HCT116 (cell line): ENCODE results near the gene C1orf94.
A peak's percentile ranks its signal among the peaks of the same experiment; 100 is the strongest.

Source experiments
- ELF1 ChIP-seq: IDR thresholded peaks from 2 replicates; pipeline ENCODE4 v1.6.1; 2012; ENCODE audit warnings: low read depth, borderline replicate concordance
- EZH2 ChIP-seq: fragments of 200-600 bp; sonication (generic); IDR thresholded peaks from 2 replicates; pipeline ENCODE4 v1.6.1; 2017; ENCODE audit warnings: antibody characterized with exemption, mixed run types
- JUND ChIP-seq: IDR thresholded peaks from 2 replicates; pipeline ENCODE4 v1.6.1; 2012
- POLR2A ChIP-seq: IDR thresholded peaks from 2 replicates; pipeline ENCODE4 v1.7.0; 2011; ENCODE audit warnings: borderline replicate concordance; ENCODE audit not compliant: insufficient read depth, insufficient read length; ENCODE audit errors: extremely low read depth
- POLR2AphosphoS5 ChIP-seq: IDR thresholded peaks from 2 replicates; pipeline ENCODE4 v1.6.1; 2011; ENCODE audit warnings: mild to moderate bottlenecking, low read depth, low read length, moderate library complexity
- SP1 ChIP-seq: IDR thresholded peaks from 2 replicates; pipeline ENCODE4 v1.6.1; 2012; ENCODE audit warnings: low read depth
- ZFX ChIP-seq: fragments of 450-650 bp; IDR thresholded peaks from 2 replicates; pipeline ENCODE4 v1.6.1; 2017
- ZNF274 ChIP-seq: fragments of 200-500 bp; sonication (Bioruptor generic); IDR thresholded peaks from 2 replicates; pipeline ENCODE4 v1.6.1; 2014; ENCODE audit warnings: mild to moderate bottlenecking, low read depth, low read length, inconsistent platforms
- TF ChIP-seq, protein P1 (sequence below): IDR thresholded peaks from 2 replicates; pipeline ENCODE4 v1.6.1; 2012; ENCODE audit warnings: low read depth
- TF ChIP-seq, protein P2 (sequence below), 3 experiments: fragments of 200-600 bp in 1 of 3; sonication (generic) in 1 of 3; IDR thresholded peaks in 2 of 3; conservative IDR thresholded peaks in 1 of 3; 2 replicates each; pipeline ENCODE4 v1.5.1; 2012 to 2017; ENCODE audit warnings: low read depth in 2 of 3, low read length in 2 of 3, antibody characterized with exemption in 1 of 3, borderline replicate concordance in 1 of 3, control low read depth in 1 of 3, mild to moderate bottlenecking in 1 of 3, mixed read lengths in 1 of 3, mixed run types in 1 of 3, moderate library complexity in 1 of 3; ENCODE audit not compliant: insufficient read depth in 1 of 3
- TF ChIP-seq, protein P3 (sequence below): IDR thresholded peaks from 2 replicates; pipeline ENCODE4 v1.6.1; 2012

DNA sequence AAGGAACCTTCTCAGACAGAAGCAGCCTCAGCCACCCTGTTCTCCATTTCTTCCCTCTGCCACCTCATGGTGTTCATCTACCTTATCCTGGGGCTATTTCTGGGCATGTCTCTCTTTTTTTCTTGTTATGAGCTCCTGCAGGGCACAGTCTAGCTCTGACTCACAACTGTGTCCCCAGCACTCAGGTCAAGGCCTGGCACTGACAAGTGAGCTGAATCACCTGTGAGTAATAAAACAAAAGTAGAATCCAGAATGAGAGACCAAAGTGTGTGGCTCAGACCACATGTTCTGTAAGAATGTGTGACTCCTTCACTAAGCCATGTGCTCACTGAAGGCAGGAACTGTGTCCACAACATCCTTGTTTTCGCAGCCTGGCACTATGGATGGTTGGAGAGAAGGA, 23.2 kb downstream of the C1orf94 start:
- TF ChIP-seq ZFX, result no peak
- TF ChIP-seq JUND, result peak; percentile 65
- no peak for TF ChIP-seq EZH2
- TF ChIP-seq, protein P1, sequence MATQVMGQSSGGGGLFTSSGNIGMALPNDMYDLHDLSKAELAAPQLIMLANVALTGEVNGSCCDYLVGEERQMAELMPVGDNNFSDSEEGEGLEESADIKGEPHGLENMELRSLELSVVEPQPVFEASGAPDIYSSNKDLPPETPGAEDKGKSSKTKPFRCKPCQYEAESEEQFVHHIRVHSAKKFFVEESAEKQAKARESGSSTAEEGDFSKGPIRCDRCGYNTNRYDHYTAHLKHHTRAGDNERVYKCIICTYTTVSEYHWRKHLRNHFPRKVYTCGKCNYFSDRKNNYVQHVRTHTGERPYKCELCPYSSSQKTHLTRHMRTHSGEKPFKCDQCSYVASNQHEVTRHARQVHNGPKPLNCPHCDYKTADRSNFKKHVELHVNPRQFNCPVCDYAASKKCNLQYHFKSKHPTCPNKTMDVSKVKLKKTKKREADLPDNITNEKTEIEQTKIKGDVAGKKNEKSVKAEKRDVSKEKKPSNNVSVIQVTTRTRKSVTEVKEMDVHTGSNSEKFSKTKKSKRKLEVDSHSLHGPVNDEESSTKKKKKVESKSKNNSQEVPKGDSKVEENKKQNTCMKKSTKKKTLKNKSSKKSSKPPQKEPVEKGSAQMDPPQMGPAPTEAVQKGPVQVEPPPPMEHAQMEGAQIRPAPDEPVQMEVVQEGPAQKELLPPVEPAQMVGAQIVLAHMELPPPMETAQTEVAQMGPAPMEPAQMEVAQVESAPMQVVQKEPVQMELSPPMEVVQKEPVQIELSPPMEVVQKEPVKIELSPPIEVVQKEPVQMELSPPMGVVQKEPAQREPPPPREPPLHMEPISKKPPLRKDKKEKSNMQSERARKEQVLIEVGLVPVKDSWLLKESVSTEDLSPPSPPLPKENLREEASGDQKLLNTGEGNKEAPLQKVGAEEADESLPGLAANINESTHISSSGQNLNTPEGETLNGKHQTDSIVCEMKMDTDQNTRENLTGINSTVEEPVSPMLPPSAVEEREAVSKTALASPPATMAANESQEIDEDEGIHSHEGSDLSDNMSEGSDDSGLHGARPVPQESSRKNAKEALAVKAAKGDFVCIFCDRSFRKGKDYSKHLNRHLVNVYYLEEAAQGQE, result no peak
- TF ChIP-seq, protein P2, sequence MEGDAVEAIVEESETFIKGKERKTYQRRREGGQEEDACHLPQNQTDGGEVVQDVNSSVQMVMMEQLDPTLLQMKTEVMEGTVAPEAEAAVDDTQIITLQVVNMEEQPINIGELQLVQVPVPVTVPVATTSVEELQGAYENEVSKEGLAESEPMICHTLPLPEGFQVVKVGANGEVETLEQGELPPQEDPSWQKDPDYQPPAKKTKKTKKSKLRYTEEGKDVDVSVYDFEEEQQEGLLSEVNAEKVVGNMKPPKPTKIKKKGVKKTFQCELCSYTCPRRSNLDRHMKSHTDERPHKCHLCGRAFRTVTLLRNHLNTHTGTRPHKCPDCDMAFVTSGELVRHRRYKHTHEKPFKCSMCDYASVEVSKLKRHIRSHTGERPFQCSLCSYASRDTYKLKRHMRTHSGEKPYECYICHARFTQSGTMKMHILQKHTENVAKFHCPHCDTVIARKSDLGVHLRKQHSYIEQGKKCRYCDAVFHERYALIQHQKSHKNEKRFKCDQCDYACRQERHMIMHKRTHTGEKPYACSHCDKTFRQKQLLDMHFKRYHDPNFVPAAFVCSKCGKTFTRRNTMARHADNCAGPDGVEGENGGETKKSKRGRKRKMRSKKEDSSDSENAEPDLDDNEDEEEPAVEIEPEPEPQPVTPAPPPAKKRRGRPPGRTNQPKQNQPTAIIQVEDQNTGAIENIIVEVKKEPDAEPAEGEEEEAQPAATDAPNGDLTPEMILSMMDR (IDR thresholded peaks at IDR 0.05 in 2 of 3, conservative IDR thresholded peaks at IDR 0.05 in 1 of 3; ENCODE audit: borderline replicate concordance in 1 of 3, insufficient read depth in 1 of 3, low read depth in 2 of 3, low read length in 2 of 3), result no peak
- TF ChIP-seq POLR2A, result no peak
- TF ChIP-seq ELF1, result no peak
- TF ChIP-seq, protein P3, sequence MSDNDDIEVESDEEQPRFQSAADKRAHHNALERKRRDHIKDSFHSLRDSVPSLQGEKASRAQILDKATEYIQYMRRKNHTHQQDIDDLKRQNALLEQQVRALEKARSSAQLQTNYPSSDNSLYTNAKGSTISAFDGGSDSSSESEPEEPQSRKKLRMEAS, result peak; percentile 91
- TF ChIP-seq SP1, result peak; percentile 48
- TF ChIP-seq ZNF274, result no peak
- no peak for TF ChIP-seq POLR2AphosphoS5
